GM12874 (cell line): ENCODE measurements around the gene THAP8.

Experiments used
- CTCF ChIP-seq: IDR thresholded peaks from 2 replicates; pipeline ENCODE4 v1.5.1; 2011; ENCODE audit warnings: low read depth, mild to moderate bottlenecking, control low read depth, low read length, moderate library complexity; ENCODE audit not compliant: insufficient read depth

THAP8 gene

GRCh38 chr19:36081894-36082293 lies 27.8 kb upstream of the THAP8 start:
- no peak for TF ChIP-seq CTCF

GRCh38 chr19:36081385-36081784 lies 27.3 kb upstream of the THAP8 start:
- no peak for TF ChIP-seq CTCF

- no peak for TF ChIP-seq CTCF
Measured at GRCh38 chr19:36079389-36079945, 25.4 kb upstream of the THAP8 start.

- TF ChIP-seq CTCF, result no peak
Measured at GRCh38 chr19:36073121-36073876, 19.2 kb upstream of the THAP8 start.

GRCh38 chr19:36072081-36072480 lies 18.0 kb upstream of the THAP8 start:
- TF ChIP-seq CTCF, result no peak

GRCh38 chr19:36067681-36068080 lies 13.6 kb upstream of the THAP8 start:
- TF ChIP-seq CTCF, result no peak

GRCh38 chr19:36064826-36065225 lies 10.7 kb upstream of the THAP8 start:
- TF ChIP-seq CTCF, result no peak
